A673 (cell line): ENCODE data around the gene PAN2.

ENCODE experiments used
- EZH2 ChIP-seq: fragments of 200-600 bp; sonication (generic); IDR thresholded peaks from 2 replicates; pipeline ENCODE4 v1.6.1; 2017; ENCODE audit warnings: borderline replicate concordance, low read depth, mild to moderate bottlenecking, mixed read lengths, antibody characterized with exemption, low read length; ENCODE audit not compliant: poor library complexity, severe bottlenecking
- TF ChIP-seq, protein P1 (sequence below): fragments of 300-800, 200-600 bp; sonication (generic); conservative IDR thresholded peaks from 2 replicates; pipeline ENCODE4 v1.5.1; 2017; ENCODE audit warnings: low read depth, mild to moderate bottlenecking, antibody characterized with exemption, low read length, moderate library complexity, mixed read lengths

DNA sequence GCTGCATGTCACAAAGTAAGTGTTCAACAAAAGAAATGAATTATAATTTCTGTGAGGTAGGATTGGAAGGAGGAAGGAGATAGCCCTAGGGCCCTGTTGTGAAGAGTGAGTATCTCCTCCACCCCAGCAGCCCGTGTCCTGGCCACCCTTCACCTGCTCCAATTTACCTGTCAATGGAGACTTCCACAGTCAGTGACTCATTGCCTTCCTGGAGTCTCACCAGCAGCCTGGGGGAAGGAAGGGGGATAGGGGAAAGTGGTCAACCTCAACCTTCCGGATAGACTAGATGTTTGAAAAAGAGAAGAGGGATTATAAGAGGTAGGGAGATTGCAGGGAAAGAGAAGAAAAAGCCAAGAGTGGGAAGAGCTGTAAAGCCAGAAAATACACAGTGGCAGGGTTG, 16.9 kb upstream of the PAN2 start:
- TF ChIP-seq, protein P1, sequence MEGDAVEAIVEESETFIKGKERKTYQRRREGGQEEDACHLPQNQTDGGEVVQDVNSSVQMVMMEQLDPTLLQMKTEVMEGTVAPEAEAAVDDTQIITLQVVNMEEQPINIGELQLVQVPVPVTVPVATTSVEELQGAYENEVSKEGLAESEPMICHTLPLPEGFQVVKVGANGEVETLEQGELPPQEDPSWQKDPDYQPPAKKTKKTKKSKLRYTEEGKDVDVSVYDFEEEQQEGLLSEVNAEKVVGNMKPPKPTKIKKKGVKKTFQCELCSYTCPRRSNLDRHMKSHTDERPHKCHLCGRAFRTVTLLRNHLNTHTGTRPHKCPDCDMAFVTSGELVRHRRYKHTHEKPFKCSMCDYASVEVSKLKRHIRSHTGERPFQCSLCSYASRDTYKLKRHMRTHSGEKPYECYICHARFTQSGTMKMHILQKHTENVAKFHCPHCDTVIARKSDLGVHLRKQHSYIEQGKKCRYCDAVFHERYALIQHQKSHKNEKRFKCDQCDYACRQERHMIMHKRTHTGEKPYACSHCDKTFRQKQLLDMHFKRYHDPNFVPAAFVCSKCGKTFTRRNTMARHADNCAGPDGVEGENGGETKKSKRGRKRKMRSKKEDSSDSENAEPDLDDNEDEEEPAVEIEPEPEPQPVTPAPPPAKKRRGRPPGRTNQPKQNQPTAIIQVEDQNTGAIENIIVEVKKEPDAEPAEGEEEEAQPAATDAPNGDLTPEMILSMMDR, result no peak
- no peak for TF ChIP-seq EZH2
